ENCODE results near the gene TMED6.

GRCh38 chr16:69340095-69340644 lies 11.4 kb downstream of the TMED6 start:
- TF ChIP-seq POLR2AphosphoS5 (IDR thresholded peaks at IDR 0.05; ENCODE audit: borderline replicate concordance, low read depth, low read length): no peak
- no peak for TF ChIP-seq EZH2 (IDR thresholded peaks at IDR 0.05)

All from SK-N-MC (cell line).